Measurements from ENCODE around the gene ETFB.
A peak's percentile ranks its signal among the peaks of the same experiment; 100 is the strongest.
"Not testable (repeated sequence)": the region's sequence is repeated elsewhere in the genome, so short reads cannot be mapped to it uniquely, and the experiment has no call there.

ETFB gene

GRCh38 chr19:51398096-51398704 lies 32.0 kb upstream of the ETFB start:
- peak; percentile 54 for TF ChIP-seq CTCF (IDR thresholded peaks at IDR 0.05; ENCODE audit: control insufficient read depth, insufficient read depth, low read depth, low read length, missing control alignments)
- H3K4me3 ChIP-seq (ENCODE audit: control insufficient read depth, low read depth, low read length), result no peak overlapping the region
- DNase-seq (ENCODE audit: low read depth), result no peak

GRCh38 chr19:51397453-51397852 lies 31.3 kb upstream of the ETFB start:
- not testable (repeated sequence) for H3K4me3 ChIP-seq (ENCODE audit: control insufficient read depth, low read depth, low read length)

GRCh38 chr19:51396175-51396574 lies 30.0 kb upstream of the ETFB start:
- no peak for TF ChIP-seq CTCF (IDR thresholded peaks at IDR 0.05; ENCODE audit: control insufficient read depth, insufficient read depth, low read depth, low read length, missing control alignments)
- no peak for DNase-seq (ENCODE audit: low read depth)
- no peak overlapping the region for H3K4me3 ChIP-seq (ENCODE audit: control insufficient read depth, low read depth, low read length)

More at GRCh38 chr19:51397453-51397852, 31.3 kb upstream of the ETFB start:
- DNase-seq (ENCODE audit: low read depth), result not testable (repeated sequence)

GRCh38 chr19:51394050-51394836 lies 28.1 kb upstream of the ETFB start:
- peak overlapping the region; percentile 56 for H3K4me3 ChIP-seq (ENCODE audit: control insufficient read depth, low read depth, low read length)
- DNase-seq (ENCODE audit: low read depth), result peak; percentile 97
- TF ChIP-seq CTCF (IDR thresholded peaks at IDR 0.05; ENCODE audit: control insufficient read depth, insufficient read depth, low read depth, low read length, missing control alignments), result peak; percentile 3

- no peak for TF ChIP-seq CTCF (IDR thresholded peaks at IDR 0.05; ENCODE audit: control insufficient read depth, insufficient read depth, low read depth, low read length, missing control alignments)
- no peak overlapping the region for H3K4me3 ChIP-seq (ENCODE audit: control insufficient read depth, low read depth, low read length)
- DNase-seq (ENCODE audit: low read depth), result no peak
These were observed 26.5 kb upstream of the ETFB start for GRCh38 chr19:51392701-51393100.

- no peak for TF ChIP-seq CTCF (IDR thresholded peaks at IDR 0.05; ENCODE audit: control insufficient read depth, insufficient read depth, low read depth, low read length, missing control alignments)
- no peak overlapping the region for H3K4me3 ChIP-seq (ENCODE audit: control insufficient read depth, low read depth, low read length)
- no peak for DNase-seq (ENCODE audit: low read depth)
These were observed 25.0 kb upstream of the ETFB start for GRCh38 chr19:51391073-51391611.

- DNase-seq (ENCODE audit: low read depth), result no peak
- no peak for TF ChIP-seq CTCF (IDR thresholded peaks at IDR 0.05; ENCODE audit: control insufficient read depth, insufficient read depth, low read depth, low read length, missing control alignments)
- H3K4me3 ChIP-seq (ENCODE audit: control insufficient read depth, low read depth, low read length), result no peak overlapping the region
These were observed 23.0 kb upstream of the ETFB start for GRCh38 chr19:51389143-51389542.

Data from AG09309 (cell line).